IMR-90 (cell line): ENCODE data around the gene ZNF526. TPM values are rescaled to one million over a fixed set of nuclear protein-coding genes. Genes with fewer than 3 reads are reported as not detected.

Experiments
- ATAC-seq: fragments of 200-7000 bp; cut with Tn5 transposase; 2 replicates; pipeline ENCODE4 v1.9.1; 2020; ENCODE audit warnings: low read depth, mild to moderate bottlenecking, moderate library complexity
- BruUV-seq: library from RNA; stranded (reverse); fragments of 400-500 nt; replicated peaks from 2 replicates; lab custom pipeline; 2021; lab: Mats Ljungman, UMichigan
- CTCF ChIA-PET: fragments of 300-600 bp; formaldehyde crosslinking; extraction: SDS; loops from one replicate; lab custom pipeline; 2021; ENCODE audit warnings: antibody characterized with exemption; lab: Yijun Ruan, JAX
- POLR2A ChIA-PET: fragments of 300-600 bp; sonication (Branson Sonifier 250); formaldehyde crosslinking; loops from one replicate; lab custom pipeline; 2022; ENCODE audit warnings: antibody characterized with exemption; ENCODE audit not compliant: unreplicated experiment; lab: Charles Lee
- DNase-seq: peaks from one replicate; pipeline ENCODE4 v3.0.0; 2013
- H2AFZ ChIP-seq: replicated peaks from 2 replicates; pipeline ENCODE3; 2013; ENCODE audit warnings: low read length, mild to moderate bottlenecking; ENCODE audit not compliant: poor library complexity
- H2AK5ac ChIP-seq: 2 replicates; pipeline ENCODE4 v1.6.1; 2013; ENCODE audit warnings: low read depth, low read length, inconsistent platforms
- H2AK9ac ChIP-seq: replicated peaks from 2 replicates; pipeline ENCODE3; 2013; ENCODE audit warnings: mild to moderate bottlenecking, low read depth, low read length, moderate library complexity; ENCODE audit not compliant: poor library complexity
- H2BK120ac ChIP-seq: 2 replicates; pipeline ENCODE4 v1.6.1; 2013; ENCODE audit warnings: low read depth, low read length, inconsistent platforms
- H2BK15ac ChIP-seq: 3 replicates; pipeline ENCODE4 v1.6.1; 2013; ENCODE audit warnings: low read depth, low read length, inconsistent platforms
- H2BK20ac ChIP-seq: 2 replicates; pipeline ENCODE4 v1.6.1; 2013; ENCODE audit warnings: low read depth, mild to moderate bottlenecking, inconsistent platforms, low read length, moderate library complexity
- H2BK5ac ChIP-seq: 2 replicates; pipeline ENCODE4 v1.6.1; 2013; ENCODE audit warnings: mild to moderate bottlenecking, low read depth, low read length, inconsistent platforms; ENCODE audit not compliant: poor library complexity, severe bottlenecking
- H3K14ac ChIP-seq: replicated peaks from 2 replicates; pipeline ENCODE4 v1.6.1; 2013; ENCODE audit warnings: low read depth, low read length, inconsistent platforms
- H3K18ac ChIP-seq: 2 replicates; pipeline ENCODE4 v1.6.1; 2013; ENCODE audit warnings: low read depth, low read length, control low read depth
- H3K23ac ChIP-seq: 2 replicates; pipeline ENCODE4 v1.6.1; 2013; ENCODE audit warnings: low read depth, low read length, inconsistent platforms
- H3K27ac ChIP-seq: 2 replicates; pipeline ENCODE4 v1.5.1; 2013; ENCODE audit warnings: mild to moderate bottlenecking, control low read depth, low read length; ENCODE audit not compliant: insufficient read depth
- H3K27me3 ChIP-seq: 2 replicates; pipeline ENCODE4 v1.6.1; 2013; ENCODE audit warnings: low read length; ENCODE audit not compliant: control insufficient read depth, insufficient read depth
- H3K36me3 ChIP-seq: 2 replicates; pipeline ENCODE4 v1.6.1; 2013; ENCODE audit warnings: low read length, mixed read lengths; ENCODE audit not compliant: control insufficient read depth, insufficient read depth
- H3K4ac ChIP-seq: 2 replicates; pipeline ENCODE4 v1.6.1; 2013; ENCODE audit warnings: low read depth, low read length, inconsistent platforms
- H3K4me1 ChIP-seq: 2 replicates; pipeline ENCODE4 v1.6.1; 2013; ENCODE audit warnings: low read length, mixed read lengths; ENCODE audit not compliant: control insufficient read depth, insufficient read depth
- H3K4me2 ChIP-seq: 2 replicates; pipeline ENCODE4 v1.6.1; 2013; ENCODE audit warnings: low read depth, mild to moderate bottlenecking, control low read depth, low read length, moderate library complexity
- H3K4me3 ChIP-seq: 2 replicates; pipeline ENCODE4 v1.5.1; 2013; ENCODE audit warnings: low read depth, mild to moderate bottlenecking, control low read depth, low read length, moderate library complexity; ENCODE audit not compliant: insufficient read depth
- H3K56ac ChIP-seq: 2 replicates; pipeline ENCODE4 v1.6.1; 2013; ENCODE audit warnings: low read length, inconsistent platforms; ENCODE audit not compliant: insufficient read depth; ENCODE audit errors: extremely low read depth
- H3K79me1 ChIP-seq, 2 experiments: 2 replicates each; pipeline ENCODE4 v1.6.1; 2013; ENCODE audit warnings: low read length in 2 of 2, inconsistent platforms in 1 of 2, low read depth in 1 of 2
- H3K9ac ChIP-seq: 2 replicates; pipeline ENCODE4 v1.6.1; 2013; ENCODE audit warnings: low read depth, low read length, control low read depth
- H3K9me1 ChIP-seq: 2 replicates; pipeline ENCODE4 v1.6.1; 2013; ENCODE audit warnings: low read length, inconsistent platforms; ENCODE audit not compliant: insufficient read depth
- H3K9me3 ChIP-seq: 2 replicates; pipeline ENCODE4 v1.6.1; 2013; ENCODE audit warnings: low read length; ENCODE audit not compliant: control insufficient read depth, insufficient read depth
- H4K20me1 ChIP-seq: 2 replicates; pipeline ENCODE4 v1.6.1; 2013; ENCODE audit warnings: low read length, inconsistent platforms; ENCODE audit not compliant: insufficient read depth
- H4K5ac ChIP-seq: 2 replicates; pipeline ENCODE4 v1.6.1; 2013; ENCODE audit warnings: mild to moderate bottlenecking, low read depth, low read length, control low read depth
- H4K8ac ChIP-seq, 2 experiments: 2 replicates each; pipeline ENCODE4 v1.6.1; 2013; ENCODE audit warnings: low read depth in 2 of 2, low read length in 2 of 2, control low read depth in 1 of 2, inconsistent platforms in 1 of 2
- H4K91ac ChIP-seq: 2 replicates; pipeline ENCODE4 v1.6.1; 2013; ENCODE audit warnings: low read depth, low read length, inconsistent platforms; ENCODE audit not compliant: insufficient read depth
- CHD1 ChIP-seq: IDR thresholded peaks from 2 replicates; pipeline ENCODE4 v1.6.1; 2012; ENCODE audit warnings: low read depth, low read length, improper control_type of control experiment
- MAZ ChIP-seq: IDR thresholded peaks from 2 replicates; pipeline ENCODE4 v1.6.1; 2012; ENCODE audit warnings: low read depth, mild to moderate bottlenecking, low read length, improper control_type of control experiment, moderate library complexity, borderline replicate concordance
- RAD21 ChIP-seq: IDR thresholded peaks from 2 replicates; pipeline ENCODE4 v1.6.1; 2012; ENCODE audit warnings: low read length, improper control_type of control experiment
- WGBS, 2 experiments: methylation state at CpG; one replicate each; pipeline versions ENCODE4 v1.1.5 to v1.1.7; 2013; ENCODE audit warnings: missing lambda C conversion rate in 2 of 2; ENCODE audit not compliant: insufficient read length in 1 of 2; ENCODE audit errors: extremely low coverage in 2 of 2; 5-methylcytosine and 5-hydroxymethylcytosine counted together
- dilution Hi-C: fragments of 300-500 bp; cut with HindIII; formaldehyde crosslinking; loops from one replicate; pipeline ENCODE4 v1.14.3; 2018; ENCODE audit warnings: low sequenced_read_pairs; ENCODE audit not compliant: unreplicated experiment
- in situ Hi-C: fragments of 300-500 bp; cut with MboI; formaldehyde crosslinking; loops from 3 replicates; pipeline ENCODE4 v1.14.3; 2019; ENCODE audit warnings: low sequenced_read_pairs, inconsistent platforms, mixed read lengths
- intact Hi-C: fragments of 100-400 bp; cut with micrococcal nuclease; formaldehyde crosslinking; loops from 2 replicates; pipeline ENCODE4 v1.10.0; 2022
- polyA plus RNA-seq, 3 experiments: library from polyadenylated mRNA; depleted of rRNA; stranded (reverse); fragments of >200 nt; gene quantifications; 2 replicates each; pipeline ENCODE4 v1.2.3, GENCODE V29; 2012; ENCODE audit warnings: low replicate concordance in 1 of 3
- total RNA-seq: library from RNA; depleted of rRNA; stranded (reverse); fragments of >200 nt; gene quantifications from 2 replicates; pipeline ENCODE4 v1.2.3, GENCODE V29; 2012

The ZNF526 gene
- total and polyA plus RNA-seq, 2 of the 4 experiments (the other 2 are of a cell fraction): 7.3 to 13.6 TPM

DNA sequence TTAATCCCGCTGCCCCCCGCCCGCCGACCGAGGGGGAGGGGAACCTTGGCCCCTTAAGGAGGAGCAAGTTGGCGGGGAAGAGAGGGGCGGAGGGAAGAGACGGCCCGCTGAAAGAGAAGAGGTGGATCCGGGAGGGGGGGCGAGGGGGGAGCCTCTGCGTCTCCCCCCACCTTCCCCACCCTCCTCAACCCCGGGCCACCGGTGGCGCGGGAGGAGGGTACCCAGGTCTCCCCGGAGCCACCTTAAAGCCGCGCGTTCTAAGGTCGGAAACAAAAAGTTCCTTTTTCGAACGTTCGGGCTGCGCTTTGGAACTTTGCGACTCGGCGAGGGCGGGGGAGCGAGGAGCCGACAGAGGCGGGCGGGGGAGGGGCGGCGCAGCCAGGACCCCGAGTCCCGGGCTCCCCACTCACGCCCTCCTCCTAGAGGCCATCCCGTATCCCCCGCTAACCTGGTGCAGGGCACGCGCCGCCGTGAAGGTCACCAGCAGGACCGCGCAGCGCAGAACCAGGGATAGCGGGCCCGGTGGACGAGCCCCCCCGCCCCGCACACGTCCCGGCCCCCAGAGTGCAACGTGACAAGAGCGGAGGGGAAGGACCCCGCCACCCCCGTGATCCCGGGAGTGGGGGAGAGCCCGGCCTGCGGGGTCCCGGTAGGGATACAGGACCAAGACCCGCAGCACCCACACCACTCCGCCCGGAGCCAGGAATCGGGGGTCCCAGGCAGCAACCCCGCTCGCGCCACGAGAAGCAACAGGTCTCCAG, 34.2 kb downstream of the ZNF526 start:
- Histone ChIP-seq H4K8ac (peak overlapping the region; percentile 59 to 75; a peak in 2 of 4 replicates), H3K79me1 (peaks cover 6 to 37% of the 10 kb centered on the region in 2 experiments), H2BK15ac (no peak overlapping the region), H3K18ac (peak overlapping the region; percentile 92), H3K4me2 (peak overlapping the region; percentile 53), H3K9ac (peak overlapping the region; percentile 98), H2AFZ (peak overlapping the region; percentile 74), H3K27ac (peak overlapping the region; percentile 100), H4K91ac (peak overlapping the region; percentile 71), H2BK120ac (peak overlapping the region; percentile 63; the same call in 1 of the 2 replicates), H3K14ac (peak overlapping the region; percentile 81), H4K5ac (peak overlapping the region; percentile 72), H3K4me1 (peaks cover 19% of the 10 kb centered on the region), H3K27me3 (no peaks in the 10 kb centered on the region), H2AK5ac (peak overlapping the region; percentile 58), H3K9me3 (no peaks in the 10 kb centered on the region), H4K20me1 (peaks cover 40% of the 10 kb centered on the region), H3K56ac (peak overlapping the region; percentile 73; the same call in 1 of the 2 replicates), H3K23ac (peak overlapping the region; percentile 91), H3K4me3 (peak overlapping the region; percentile 99), H2BK20ac (no peak overlapping the region), H2BK5ac (peak overlapping the region; percentile 92), H3K4ac (peak overlapping the region; percentile 83), H2AK9ac (peak overlapping the region; percentile 91), H3K9me1 (peaks cover 7% of the 10 kb centered on the region; the same call in 1 of the 2 replicates), H3K36me3 (peaks cover 8% of the 10 kb centered on the region)
- 0% methylated on average over 6 of the region's 70 CpGs; no CpG with 5 or more reads in 1 of the 2 experiments for WGBS, 2 experiments
- ChIA-PET CTCF (no interaction called here), POLR2A (no interaction called here)
- TF ChIP-seq RAD21: no peak
- peak; percentile 48; the same call in 1 of the 2 replicates for TF ChIP-seq CHD1
- TF ChIP-seq MAZ: peak; percentile 73
- dilution Hi-C loops: no loop called here
- intact Hi-C loops: loop anchor here (2.0 kb wide), 1 partner anchor 27 kb away; no protein-coding TSS in a partner anchor
- DNase-seq (peak; percentile 32), ATAC-seq (peak; percentile 28)
- in situ Hi-C loops: no loop called here
- BruUV-seq: no TSS peak
